ENCODE data around the gene CASZ1.

Gene CASZ1

GRCh38 chr1:10795276-10796021, 997 bp downstream of the CASZ1 start:
- no peak for DNase-seq (ENCODE audit: low read depth in 2 of 2)

DNA sequence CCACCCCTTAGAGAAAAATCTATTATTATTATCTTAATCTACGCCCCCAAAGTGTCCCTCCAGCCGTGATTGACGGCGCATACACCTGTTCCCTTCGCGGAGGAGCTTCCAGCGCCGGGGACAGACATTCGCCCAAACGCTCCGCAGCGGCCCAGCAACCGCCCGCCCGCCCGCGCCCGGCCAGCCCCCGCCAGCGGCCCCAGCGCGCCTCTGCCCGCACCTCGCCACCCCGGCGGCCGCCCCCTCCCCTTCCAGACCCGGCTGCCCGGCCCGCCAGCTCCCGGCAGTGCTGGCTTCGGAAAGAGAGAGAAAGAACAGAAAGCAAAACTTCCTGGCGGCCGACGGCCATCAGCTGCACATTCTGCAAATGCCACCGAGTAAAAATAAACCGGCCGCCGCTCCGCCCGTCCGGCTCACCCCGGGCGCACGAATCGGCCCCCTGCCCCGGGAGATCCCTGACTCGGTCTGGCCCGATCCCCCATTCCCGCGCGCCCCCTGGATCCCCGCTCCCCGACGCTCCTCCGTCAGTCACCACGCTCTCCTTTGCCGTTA, 1.6 kb downstream of the CASZ1 start:
- no peak for DNase-seq (ENCODE audit: low read depth in 2 of 2)

DNA sequence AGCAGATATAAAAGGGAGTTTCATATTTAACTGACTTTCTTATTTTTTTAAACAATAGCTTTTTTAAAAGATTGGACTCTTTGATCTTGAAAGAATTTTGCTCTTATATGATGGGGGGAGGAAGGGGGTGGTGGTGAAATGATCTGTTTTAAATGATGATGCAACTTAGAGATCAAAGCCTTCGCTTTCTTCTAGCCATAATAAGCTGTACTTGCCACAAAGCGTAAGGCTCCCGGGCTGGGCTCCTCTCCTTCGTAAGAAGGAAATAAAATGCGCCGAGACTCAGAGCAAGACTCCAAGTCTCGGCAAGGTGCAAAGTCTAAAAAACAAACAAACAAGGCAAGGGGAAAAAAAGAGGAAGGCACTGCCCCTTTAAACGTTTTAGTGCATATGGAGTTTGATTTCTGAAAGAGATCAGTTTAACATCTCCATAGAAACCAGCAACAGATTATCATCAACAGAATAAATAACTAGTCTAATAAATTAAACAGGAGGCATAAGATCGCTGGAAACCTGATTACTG, 3.3 kb downstream of the CASZ1 start:
- DNase-seq (ENCODE audit: low read depth in 2 of 2) = no peak

GRCh38 chr1:10791105-10791951, 5.1 kb downstream of the CASZ1 start:
- no peak for DNase-seq (ENCODE audit: low read depth in 2 of 2)

GRCh38 chr1:10789803-10790702, 6.4 kb downstream of the CASZ1 start:
- DNase-seq (ENCODE audit: low read depth in 2 of 2) = no peak

GRCh38 chr1:10789047-10789791, 7.2 kb downstream of the CASZ1 start:
- no peak for DNase-seq (ENCODE audit: low read depth in 2 of 2)

GRCh38 chr1:10788592-10789006, 7.8 kb downstream of the CASZ1 start:
- DNase-seq (ENCODE audit: low read depth in 2 of 2) = no peak

GRCh38 chr1:10787286-10787685, 9.2 kb downstream of the CASZ1 start:
- DNase-seq (ENCODE audit: low read depth in 2 of 2) = no peak

GRCh38 chr1:10785728-10786638, 10.5 kb downstream of the CASZ1 start:
- no peak for DNase-seq (ENCODE audit: low read depth in 2 of 2)

DNA sequence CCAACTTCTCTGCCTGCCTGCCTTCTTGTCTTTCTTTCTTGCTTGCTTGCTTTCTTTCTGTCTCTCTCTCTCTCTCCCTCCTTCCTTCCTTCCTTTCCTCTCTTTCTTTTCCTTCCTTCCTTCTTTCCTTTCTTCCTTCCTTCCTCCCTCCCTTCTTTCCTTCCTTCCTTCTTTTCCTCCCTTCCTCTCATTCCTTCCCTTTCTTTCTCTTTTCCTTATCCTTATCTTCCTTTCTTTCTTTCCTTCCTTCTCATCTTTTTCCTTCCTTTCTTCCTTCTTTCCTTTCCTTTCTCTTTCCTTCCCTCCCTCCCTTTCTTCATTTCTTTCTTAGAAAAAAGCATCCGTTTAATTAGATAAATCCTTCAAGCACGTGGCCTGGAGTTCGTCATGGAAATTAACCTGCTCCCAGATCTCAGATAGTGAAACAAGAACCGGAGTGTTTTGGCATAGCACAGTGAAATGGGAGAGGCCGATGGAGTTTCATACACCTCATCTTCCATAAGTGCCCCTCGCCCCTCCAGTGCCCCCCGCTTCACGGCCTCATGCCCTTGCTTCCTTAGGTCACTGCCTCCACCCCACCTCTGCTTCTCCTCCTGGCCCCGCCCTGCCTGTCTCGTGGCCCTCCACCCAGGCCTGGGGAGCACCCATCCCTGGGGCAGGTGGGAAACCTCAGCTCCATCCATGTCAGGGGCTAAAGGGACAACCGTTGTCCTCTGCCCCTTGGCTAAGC, 11.3 kb downstream of the CASZ1 start:
- DNase-seq (ENCODE audit: low read depth in 2 of 2) = no peak

DNA sequence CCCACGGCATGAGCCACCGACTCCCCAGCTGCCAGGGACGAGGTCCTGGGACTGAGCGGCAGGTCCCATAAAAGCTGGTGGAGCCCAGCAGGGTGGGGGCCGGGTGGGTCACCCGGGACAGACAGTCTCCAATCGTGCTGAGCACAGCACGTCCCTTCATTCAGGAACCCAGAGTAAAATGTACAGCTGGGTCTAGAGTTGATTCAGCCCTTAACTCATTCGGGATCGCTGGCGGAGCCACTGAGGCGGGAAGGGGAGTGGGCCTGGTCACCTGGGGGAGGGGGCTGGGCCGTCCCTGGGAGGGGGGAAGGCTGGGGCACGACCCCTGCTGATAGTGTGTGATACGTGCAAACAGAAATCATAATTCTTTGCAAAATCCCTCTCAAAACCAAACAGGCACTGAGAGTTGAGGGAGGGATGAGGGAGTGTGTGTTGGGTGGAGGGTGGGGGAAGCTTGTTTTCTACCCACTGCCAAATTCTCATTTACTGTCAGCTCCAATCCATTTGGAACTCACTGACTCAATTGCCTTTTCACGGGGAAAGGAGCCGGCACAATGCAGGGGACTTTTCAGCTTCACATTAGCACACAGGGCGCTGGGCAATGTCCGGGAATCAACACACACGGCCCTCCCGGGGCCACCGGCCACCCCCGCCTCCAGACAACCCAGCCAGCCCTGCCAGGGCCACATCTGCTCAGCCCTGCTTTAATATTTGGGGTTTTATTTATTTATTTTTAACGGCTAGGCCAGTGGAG, 13.8 kb downstream of the CASZ1 start:
- no peak for DNase-seq (ENCODE audit: low read depth in 2 of 2)

GRCh38 chr1:10781137-10781536, 15.3 kb downstream of the CASZ1 start:
- DNase-seq (ENCODE audit: low read depth in 2 of 2) = no peak

GRCh38 chr1:10779841-10780240, 16.6 kb downstream of the CASZ1 start:
- no peak for DNase-seq (ENCODE audit: low read depth in 2 of 2)

DNA sequence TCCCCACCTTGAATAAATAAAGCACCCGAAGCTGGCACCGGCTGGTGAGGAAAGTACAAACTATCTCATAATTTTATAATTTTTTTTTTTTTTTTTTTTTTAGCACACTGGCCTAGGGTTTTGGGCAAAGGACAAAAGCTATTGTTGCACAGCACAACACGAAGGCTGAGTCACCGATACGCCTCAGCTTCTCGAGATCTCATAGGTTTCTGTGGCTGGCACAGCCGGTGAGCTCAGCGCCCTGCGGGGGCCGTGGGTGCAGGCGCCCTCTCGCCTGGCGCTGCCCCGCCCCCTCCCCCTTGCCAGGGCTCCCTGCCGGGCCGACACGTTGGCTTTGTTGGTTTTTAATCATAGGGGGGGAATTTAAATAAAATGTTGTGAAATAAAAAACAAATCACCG, 17.2 kb downstream of the CASZ1 start:
- no peak for DNase-seq (ENCODE audit: low read depth in 2 of 2)

- DNase-seq (ENCODE audit: low read depth in 2 of 2) = no peak
Observed at GRCh38 chr1:10778640-10779039, 17.8 kb downstream of the CASZ1 start.

GRCh38 chr1:10777749-10778574, 18.5 kb downstream of the CASZ1 start:
- no peak for DNase-seq (ENCODE audit: low read depth in 2 of 2)

DNA sequence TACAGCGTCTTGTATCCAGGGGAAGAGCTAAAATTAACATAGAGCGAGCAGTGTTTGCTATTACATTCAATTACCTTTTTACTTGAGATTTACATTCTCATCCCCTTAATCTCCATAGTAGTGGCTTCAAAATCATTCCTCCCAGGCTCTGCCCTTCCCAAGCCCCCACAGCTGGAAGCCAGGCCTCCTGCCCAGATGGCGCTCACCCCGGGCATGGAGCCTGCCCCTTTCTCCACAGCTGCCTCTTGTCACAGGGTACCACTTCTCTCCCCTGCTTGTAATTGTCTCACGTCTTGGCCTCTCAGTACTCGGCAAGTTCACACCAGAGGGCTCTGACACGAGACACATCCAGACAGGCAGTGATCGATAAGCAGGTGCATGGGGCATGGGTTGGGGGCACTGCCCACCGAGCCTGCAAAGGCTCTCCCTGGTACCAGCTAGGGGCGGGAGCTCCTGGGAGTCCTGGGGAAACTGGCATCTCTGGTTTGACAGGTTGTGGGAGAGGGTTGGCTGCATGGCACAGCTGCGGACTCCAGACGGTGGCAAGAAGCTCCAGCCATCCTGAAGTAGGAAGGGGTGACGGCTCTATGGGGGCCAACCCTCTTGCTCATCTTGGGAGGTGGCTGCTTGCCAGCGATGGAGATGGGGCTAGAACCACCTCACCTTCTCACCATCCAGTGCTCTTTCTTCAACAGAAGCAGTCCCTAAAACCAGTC, 20.1 kb downstream of the CASZ1 start:
- DNase-seq (ENCODE audit: low read depth in 2 of 2) = no peak
